Activated CD4-positive, alpha-beta T cell treated with anti-CD3 and anti-CD28 coated beads, Interleukin-2, amount 50 U/mL, for 24 hours (primary cell): ENCODE measurements around the gene GYPB.
"Not testable (repeated sequence)": the region's sequence is repeated elsewhere in the genome, so short reads cannot be mapped to it uniquely, and the experiment has no call there.

Source experiments
- DNase-seq, 2 donors: peaks; one replicate each; pipeline ENCODE4 v3.0.0-alpha.2; 2020; ENCODE audit warnings: low read depth in 1 of 2, low spot score in 1 of 2

The GYPB gene

DNA sequence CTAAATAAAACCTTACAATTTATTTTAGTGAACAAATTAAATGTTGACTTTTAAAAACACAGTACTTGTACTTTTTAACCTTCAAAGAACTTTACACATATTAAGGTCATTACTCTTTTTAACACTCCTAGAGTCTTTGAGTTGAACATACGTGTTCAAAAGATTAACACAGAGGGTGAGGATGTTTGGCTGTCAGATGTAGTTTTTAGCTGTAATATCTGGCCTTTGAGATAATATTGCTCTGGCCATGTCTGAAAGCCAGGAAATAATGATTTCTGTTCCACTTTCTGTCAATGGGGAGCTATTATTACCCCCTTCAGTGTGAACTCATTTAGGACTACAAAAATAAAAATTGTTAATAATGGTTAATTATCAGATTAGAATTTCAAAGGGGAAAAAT, 71.7 kb downstream of the GYPB start:
- DNase-seq = not testable (repeated sequence)
